GM12801 (cell line): Measurements from ENCODE around the gene MYO3B.

Experiments
- TF ChIP-seq, protein P1 (sequence below): IDR thresholded peaks from one replicate; pipeline ENCODE4 v1.5.1; 2011; ENCODE audit warnings: control low read depth; ENCODE audit not compliant: insufficient read length; ENCODE audit errors: extremely low read depth

MYO3B gene

DNA sequence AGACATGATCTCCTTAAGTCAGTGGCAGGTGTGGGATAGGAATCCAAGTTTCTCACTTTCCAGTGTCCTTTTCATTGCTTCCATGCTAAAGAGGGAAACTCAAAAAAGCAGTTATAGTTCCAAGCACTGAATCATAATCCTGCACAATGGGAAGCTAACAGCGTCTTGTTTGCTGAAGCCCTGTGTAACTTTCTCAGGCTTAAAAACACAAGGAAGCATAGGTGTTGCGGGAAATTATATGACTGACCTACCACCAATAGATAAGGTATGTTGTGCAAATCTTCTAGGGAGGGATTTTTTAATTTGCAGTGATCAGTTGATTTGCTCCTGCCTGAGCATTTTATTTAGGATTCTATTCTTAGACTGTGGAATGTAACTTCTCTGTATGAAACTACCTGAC, 250.9 kb downstream of the MYO3B start:
- TF ChIP-seq, protein P1, sequence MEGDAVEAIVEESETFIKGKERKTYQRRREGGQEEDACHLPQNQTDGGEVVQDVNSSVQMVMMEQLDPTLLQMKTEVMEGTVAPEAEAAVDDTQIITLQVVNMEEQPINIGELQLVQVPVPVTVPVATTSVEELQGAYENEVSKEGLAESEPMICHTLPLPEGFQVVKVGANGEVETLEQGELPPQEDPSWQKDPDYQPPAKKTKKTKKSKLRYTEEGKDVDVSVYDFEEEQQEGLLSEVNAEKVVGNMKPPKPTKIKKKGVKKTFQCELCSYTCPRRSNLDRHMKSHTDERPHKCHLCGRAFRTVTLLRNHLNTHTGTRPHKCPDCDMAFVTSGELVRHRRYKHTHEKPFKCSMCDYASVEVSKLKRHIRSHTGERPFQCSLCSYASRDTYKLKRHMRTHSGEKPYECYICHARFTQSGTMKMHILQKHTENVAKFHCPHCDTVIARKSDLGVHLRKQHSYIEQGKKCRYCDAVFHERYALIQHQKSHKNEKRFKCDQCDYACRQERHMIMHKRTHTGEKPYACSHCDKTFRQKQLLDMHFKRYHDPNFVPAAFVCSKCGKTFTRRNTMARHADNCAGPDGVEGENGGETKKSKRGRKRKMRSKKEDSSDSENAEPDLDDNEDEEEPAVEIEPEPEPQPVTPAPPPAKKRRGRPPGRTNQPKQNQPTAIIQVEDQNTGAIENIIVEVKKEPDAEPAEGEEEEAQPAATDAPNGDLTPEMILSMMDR, result no peak

- TF ChIP-seq, protein P1, result no peak
Observed at GRCh38 chr2:170432823-170433222, 254.9 kb downstream of the MYO3B start.

- TF ChIP-seq, protein P1, result no peak
Observed at GRCh38 chr2:170433448-170433847, 255.5 kb downstream of the MYO3B start.

GRCh38 chr2:170434900-170435621, 257.1 kb downstream of the MYO3B start:
- TF ChIP-seq, protein P1, result no peak

DNA sequence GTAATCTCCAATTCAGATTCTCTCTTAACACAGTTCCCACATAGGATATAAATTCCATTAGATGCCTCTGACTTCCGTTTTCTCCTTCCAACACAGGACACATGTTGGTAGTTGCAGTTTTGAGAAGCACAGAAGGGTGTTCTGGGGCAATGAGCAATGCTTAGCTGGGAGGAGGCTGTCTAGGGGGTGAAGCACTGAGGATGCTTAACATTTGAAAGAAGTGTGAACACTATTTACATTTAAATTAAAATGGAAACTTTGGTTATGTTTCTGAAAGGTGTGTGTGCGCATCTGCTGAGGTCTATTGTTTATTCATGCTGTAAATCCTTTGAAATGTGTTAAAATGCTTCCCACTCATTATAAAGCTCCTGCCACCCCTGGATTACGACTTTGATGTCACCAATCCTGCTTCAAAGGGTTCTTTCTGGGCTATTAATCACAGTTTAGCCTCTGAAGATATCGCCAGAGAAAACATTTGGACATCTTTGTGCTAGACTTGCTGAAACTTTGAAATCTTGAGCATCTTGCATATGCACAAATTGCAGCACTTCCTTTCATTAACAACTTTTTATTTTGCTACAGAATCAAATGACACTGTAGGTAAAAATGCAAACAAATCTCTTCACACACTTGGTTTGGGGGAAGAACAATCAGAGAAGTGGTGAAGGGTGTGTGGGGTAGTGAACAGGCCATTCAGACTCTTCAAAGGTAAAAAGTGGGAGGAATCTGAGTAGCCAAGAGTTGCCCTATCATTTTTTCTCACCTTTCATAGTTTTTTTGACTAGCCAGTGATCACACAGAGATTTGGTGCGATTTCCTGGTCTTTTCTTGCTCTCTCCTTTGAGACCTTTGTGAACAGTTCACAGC, 258.4 kb downstream of the MYO3B start:
- TF ChIP-seq, protein P1, result no peak

GRCh38 chr2:170446078-170446477, 268.1 kb downstream of the MYO3B start:
- TF ChIP-seq, protein P1, result no peak

- TF ChIP-seq, protein P1, result no peak
Observed at GRCh38 chr2:170449034-170449433, 271.1 kb downstream of the MYO3B start.
